AG09309 (cell line): ENCODE results near the gene OR6C1.
"Not testable (repeated sequence)": the region's sequence is repeated elsewhere in the genome, so short reads cannot be mapped to it uniquely, and the experiment has no call there.

Experiments
- DNase-seq: peaks from one replicate; pipeline ENCODE4 v3.0.0-alpha.2; 2010; ENCODE audit warnings: low read depth
- H3K4me3 ChIP-seq: 2 replicates; pipeline ENCODE4 v1.5.1; 2011; ENCODE audit warnings: mild to moderate bottlenecking, low read depth, low read length, moderate library complexity; ENCODE audit not compliant: control insufficient read depth
- TF ChIP-seq, protein P1 (sequence below): IDR thresholded peaks from 2 replicates; pipeline ENCODE4 v1.5.1; 2011; ENCODE audit warnings: mild to moderate bottlenecking, low read depth, low read length, inconsistent platforms; ENCODE audit not compliant: insufficient read depth, control insufficient read depth; ENCODE audit errors: missing control alignments

OR6C1 gene

GRCh38 chr12:55336002-55336401 lies 21.9 kb downstream of the OR6C1 start:
- no peak for DNase-seq
- TF ChIP-seq, protein P1, sequence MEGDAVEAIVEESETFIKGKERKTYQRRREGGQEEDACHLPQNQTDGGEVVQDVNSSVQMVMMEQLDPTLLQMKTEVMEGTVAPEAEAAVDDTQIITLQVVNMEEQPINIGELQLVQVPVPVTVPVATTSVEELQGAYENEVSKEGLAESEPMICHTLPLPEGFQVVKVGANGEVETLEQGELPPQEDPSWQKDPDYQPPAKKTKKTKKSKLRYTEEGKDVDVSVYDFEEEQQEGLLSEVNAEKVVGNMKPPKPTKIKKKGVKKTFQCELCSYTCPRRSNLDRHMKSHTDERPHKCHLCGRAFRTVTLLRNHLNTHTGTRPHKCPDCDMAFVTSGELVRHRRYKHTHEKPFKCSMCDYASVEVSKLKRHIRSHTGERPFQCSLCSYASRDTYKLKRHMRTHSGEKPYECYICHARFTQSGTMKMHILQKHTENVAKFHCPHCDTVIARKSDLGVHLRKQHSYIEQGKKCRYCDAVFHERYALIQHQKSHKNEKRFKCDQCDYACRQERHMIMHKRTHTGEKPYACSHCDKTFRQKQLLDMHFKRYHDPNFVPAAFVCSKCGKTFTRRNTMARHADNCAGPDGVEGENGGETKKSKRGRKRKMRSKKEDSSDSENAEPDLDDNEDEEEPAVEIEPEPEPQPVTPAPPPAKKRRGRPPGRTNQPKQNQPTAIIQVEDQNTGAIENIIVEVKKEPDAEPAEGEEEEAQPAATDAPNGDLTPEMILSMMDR: no peak
- no peak overlapping the region for H3K4me3 ChIP-seq

- not testable (repeated sequence) for H3K4me3 ChIP-seq, DNase-seq
Measured at GRCh38 chr12:55355338-55355737, 41.2 kb downstream of the OR6C1 start.

DNA sequence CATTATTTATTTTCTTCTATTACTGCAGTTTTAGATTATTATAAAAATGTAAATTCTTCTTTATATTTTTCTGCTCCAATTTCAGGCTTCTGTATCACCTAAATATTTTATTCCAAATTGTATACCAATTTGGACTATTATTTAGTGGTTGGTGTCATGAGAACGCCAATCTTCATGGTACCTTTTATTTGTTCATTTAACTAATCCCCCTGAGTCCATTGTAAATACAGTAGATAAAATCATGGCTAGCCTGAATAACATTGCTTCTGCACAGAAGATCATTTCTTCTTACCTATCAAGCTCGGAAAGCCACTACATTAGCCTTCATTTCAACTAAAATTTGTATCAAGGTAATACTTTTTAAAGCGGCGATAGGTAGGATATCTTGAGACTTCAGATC lies 48.5 kb downstream of the OR6C1 start, which contains the start of gene OR6C75:
OR6C75 (plus strand) TSS at position 301 of the 400 bp plus-strand sequence. CDS start 2,136 bp downstream, outside the sequence.
- no peak for DNase-seq
- TF ChIP-seq, protein P1: no peak

DNA sequence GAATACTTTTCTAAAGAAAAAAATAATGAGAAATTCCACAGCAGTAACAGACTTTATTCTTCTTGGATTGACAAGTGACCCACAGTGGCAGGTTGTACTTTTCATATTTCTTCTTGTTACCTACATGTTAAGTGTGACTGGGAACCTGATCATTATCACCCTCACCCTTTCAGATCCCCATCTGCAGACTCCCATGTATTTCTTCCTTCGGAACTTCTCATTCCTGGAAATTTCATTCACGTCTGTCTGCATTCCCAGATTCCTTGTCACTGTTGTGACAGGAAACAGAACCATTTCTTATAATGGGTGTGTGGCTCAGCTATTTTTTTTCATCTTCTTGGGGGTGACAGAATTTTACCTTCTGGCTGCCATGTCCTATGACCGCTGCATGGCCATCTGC lies 50.9 kb downstream of the OR6C1 start:
- TF ChIP-seq, protein P1: no peak
- no peak for DNase-seq
- H3K4me3 ChIP-seq: no peak overlapping the region

More for the DNA sequence above, 48.5 kb downstream of the OR6C1 start, which contains the start of gene OR6C75:
- H3K4me3 ChIP-seq: no peak within 1 kb of the TSS
